HG03103 (cell line): Measurements from ENCODE around the gene TRAF5.
"Not testable (repeated sequence)": the region's sequence is repeated elsewhere in the genome, so short reads cannot be mapped to it uniquely, and the experiment has no call there.

Source experiments
- ATAC-seq: cut with Tn5 transposase; IDR thresholded peaks from one replicate; pipeline ENCODE4 v1.9.1; 2021; ENCODE audit warnings: low read depth; ENCODE audit not compliant: unreplicated experiment

TRAF5 gene

DNA sequence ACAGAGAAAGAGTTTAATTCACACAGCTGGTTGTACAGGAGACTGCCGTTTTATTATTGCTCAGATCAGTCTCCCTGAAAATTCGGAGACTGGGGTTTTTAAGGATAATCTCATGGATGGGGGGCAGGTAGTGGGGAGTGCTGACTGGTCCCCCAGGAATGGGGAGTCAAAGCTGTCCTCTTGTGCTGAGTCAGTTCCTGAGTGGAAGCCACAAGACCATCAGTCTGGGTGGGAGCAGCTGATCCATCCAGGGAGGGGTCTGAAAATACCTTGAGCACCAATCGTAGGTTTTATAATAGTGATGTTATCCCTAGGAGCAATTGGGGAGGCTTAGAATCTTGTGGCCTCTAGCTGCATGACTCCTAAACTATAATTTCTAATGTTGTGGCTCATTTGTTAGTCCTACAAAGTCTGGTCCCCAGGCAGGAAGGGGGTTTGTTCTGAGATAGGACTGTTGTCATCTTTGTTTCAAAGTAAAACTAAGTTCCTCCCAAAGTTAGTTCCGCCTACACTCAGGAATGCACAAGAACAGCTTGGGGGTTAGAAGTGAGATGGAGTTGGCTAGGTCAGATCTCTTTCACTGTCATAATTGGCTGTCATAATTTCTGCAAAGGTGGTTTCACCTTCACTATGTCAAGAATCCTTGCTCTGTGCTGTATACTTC lies 50.3 kb downstream of the TRAF5 start:
- no peak for ATAC-seq

- no peak for ATAC-seq
Measured at GRCh38 chr1:211377539-211378450, 51.2 kb downstream of the TRAF5 start.

GRCh38 chr1:211378844-211379243 lies 52.2 kb downstream of the TRAF5 start:
- ATAC-seq: no peak

- no peak for ATAC-seq
Measured at GRCh38 chr1:211379446-211379845, 52.8 kb downstream of the TRAF5 start.

- ATAC-seq: no peak
Measured at GRCh38 chr1:211381481-211382181, 55.0 kb downstream of the TRAF5 start.

DNA sequence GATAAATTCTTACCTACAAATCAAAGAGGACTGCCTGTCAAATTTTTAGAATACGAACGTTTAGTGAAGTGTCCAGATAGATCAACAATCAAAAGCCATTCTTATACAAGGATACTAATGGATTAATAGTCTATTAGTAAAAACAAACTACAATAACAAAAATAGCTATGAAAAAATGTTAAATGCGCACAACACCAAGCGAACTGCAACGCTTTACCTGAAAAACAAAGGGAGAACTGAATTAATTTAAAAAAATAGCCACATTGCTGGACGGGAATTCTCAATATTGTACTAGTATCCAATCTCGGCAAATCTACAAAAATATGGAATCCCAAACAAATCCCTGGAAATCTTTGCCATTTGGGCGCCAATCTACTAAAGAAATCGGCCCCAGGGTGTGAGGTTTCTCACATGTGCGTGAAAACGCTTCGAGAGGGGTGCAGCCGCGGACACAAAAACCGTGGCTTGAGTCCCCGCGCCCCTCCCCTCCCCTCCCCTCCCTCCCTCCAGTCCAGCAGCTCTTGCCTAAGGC lies 55.6 kb downstream of the TRAF5 start:
- no peak for ATAC-seq

DNA sequence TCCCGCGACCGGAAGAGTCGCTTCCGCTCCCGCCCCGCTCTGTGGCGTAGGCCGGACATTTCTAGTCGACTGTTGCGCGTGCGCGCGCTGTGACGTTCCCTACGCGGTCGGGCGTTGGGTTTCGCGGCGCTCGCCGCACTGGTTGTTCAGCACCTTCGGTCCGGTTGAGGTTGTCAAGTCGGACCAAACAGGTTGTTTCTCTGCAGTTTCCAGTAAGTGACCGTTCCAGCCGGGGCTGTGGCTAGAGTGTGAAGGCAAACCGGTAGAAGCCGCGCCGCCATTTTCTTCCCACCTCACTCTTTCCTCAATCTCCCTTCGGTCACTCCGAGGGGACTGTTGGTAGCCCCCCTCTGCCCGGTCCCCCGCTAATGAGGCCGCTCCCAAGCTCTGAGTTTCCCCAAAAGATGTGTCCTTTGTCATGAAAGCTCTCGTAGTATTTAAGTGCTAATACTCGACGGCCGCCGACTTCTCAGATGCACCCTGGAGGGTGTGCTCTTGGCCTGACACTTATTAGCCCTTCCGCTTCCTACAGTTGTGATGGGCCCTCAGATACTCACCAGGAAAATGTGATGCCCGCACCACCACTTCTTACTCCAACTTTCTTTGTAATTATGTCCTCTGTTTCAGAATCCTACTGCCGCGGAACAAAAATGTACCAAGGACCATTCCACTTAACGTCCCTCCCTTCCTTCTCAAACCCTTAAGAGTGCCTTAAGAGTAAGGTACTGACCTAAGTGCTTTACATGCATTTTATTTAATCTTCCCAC lies 56.3 kb downstream of the TRAF5 start:
- peak; percentile 96 for ATAC-seq

DNA sequence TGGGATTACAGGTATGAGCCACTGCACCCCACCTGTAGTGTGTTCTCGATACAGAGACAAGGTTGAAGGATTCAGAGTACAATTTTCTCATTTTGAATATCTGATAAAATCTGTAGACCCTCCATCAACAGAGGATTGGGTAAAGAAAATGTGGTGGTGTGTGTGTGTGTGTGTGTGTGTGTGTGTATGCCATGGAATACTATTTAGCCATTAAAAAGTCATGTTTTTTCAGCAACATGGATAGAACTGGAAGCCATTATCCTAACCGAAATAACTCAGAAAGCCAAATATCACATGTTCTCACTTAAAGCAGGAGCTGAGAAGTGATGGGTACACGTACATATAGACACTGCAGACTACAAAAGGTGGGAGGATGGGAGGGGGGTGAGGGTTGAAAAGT lies 57.9 kb downstream of the TRAF5 start:
- no peak for ATAC-seq

DNA sequence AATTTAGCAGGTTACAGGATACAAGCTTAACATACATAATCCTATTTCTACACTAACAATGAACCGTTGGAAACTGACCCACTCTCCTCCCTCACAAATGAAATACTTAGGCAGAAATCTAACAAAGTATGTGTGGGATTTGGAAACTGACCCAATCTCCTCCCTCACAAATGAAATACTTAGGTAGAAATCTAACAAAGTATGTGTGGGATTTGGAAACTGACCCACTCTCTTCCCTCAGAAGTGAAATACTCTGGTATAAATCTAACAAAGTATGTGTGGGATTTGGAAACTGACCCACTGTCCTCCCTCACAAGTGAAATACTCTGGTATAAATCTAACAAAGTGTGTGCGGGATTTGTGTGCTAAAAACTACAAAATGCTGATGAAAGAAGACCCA lies 60.3 kb downstream of the TRAF5 start:
- ATAC-seq: no peak

- ATAC-seq: not testable (repeated sequence)
Measured at GRCh38 chr1:211390829-211391228, 64.2 kb downstream of the TRAF5 start.

DNA sequence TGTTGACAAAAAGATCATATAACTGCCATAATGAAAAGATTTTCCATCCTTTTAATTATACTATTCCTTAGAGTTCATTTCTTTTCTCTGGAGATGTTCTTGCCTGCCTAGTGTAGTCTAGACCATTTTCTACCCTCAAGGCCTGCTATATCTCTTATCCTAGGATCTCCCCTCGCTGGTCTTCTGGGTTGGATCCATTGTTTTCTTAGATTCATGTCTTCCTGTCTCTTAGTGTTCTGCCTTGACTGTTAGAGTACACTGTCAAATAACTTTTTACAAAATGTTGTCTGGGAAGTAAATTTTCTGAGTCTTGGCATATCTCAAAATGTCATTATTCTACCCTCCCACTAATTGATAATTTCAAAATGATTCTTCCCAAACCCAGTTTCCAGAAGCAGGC lies 66.6 kb downstream of the TRAF5 start:
- ATAC-seq: no peak

DNA sequence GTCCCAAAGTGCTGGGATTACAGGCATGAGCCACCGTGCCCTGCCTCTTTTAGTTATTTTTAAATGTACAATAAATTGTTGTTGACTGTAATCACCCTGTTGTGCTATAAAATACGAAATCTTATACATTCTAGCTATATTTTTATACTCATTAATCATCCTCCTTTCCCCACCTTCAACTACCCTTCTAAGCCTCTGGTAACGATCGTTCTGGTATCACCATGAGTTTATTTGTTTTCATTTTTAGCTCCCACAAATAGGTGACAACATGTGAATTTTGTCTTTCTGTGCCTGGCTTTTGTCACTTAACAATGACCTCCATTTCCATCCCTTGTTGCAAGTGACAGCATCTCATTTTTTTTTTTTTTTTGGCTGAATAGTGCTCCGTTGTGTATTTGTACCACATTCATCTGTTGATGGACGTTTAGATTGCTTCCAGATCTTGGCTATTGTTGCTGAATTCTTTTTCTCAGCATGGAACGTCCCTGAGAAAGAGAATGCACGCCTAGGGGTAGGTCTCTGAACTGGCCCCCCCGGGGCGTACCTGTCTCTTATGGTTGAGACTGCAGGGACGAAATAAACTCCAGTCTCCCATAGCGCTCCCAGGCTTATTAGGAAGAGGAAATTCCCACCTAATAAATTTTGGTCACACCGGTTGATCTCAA lies 71.8 kb downstream of the TRAF5 start:
- ATAC-seq: not testable (repeated sequence)

GRCh38 chr1:211399851-211400393 lies 73.3 kb downstream of the TRAF5 start:
- not testable (repeated sequence) for ATAC-seq

- not testable (repeated sequence) for ATAC-seq
Measured at GRCh38 chr1:211401751-211402150, 75.1 kb downstream of the TRAF5 start.

DNA sequence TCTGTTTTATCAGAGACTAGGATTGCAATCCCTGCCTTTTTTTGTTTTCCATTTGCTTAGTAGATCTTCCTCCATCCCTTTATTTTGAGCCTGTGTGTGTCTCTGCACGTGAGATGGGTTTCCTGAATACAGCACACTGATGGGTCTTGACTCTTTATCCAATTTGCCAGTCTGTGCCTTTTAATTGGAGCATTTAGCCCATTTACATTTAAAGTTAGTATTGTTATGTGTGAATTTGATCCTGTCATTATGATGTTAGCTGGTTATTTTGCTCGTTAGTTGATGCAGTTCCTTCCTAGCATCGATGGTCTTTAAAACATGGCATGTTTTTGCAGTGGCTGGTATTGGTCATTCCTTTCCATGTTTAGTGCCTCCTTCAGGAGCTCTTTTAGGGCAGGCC lies 79.5 kb downstream of the TRAF5 start:
- ATAC-seq: not testable (repeated sequence)

GRCh38 chr1:211407749-211408148 lies 81.1 kb downstream of the TRAF5 start:
- not testable (repeated sequence) for ATAC-seq

DNA sequence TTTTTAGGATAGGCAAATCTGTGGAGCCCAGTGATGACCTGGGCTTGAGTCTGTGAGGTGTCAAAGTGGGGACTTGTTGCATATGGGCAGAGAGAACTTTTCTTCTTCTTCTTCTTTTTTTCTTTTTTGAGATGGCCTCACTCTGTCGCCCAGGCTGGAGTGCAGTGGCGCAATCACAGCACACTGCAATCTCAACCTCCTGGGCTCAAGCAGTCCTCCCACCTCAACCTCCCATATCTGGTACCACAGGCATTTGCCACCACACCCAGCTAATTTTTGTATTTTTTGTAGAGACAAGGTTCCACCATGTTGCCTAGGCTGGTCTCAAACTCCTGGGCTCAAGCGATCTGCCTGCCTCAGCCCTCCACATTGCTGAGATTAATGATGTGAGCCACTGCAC lies 85.0 kb downstream of the TRAF5 start:
- ATAC-seq: no peak

DNA sequence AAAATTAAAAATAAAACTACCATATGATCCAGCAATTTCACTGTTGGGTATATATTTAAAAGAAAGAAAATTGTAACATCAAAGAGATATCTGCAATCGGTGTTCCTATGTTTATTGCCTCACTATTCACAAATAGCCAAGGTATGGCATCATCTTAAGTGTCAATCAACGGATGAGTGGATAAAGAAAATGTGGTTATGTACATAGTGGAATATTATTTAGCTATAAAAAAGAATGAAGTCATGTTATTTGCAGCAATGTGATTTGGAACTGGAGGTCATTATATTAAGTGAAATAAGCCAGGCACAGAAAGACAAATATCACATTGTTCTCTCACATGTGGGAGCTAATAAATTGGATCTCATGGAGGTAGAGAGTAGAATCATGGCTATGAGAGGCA lies 89.1 kb downstream of the TRAF5 start:
- ATAC-seq: no peak

GRCh38 chr1:211416246-211416627 lies 89.6 kb downstream of the TRAF5 start:
- peak; percentile 63 for ATAC-seq
